Esophagus muscularis mucosa (tissue), 4 donors: ENCODE results near the gene NID2. TPM values are rescaled to one million over a fixed set of nuclear protein-coding genes. Genes with fewer than 3 reads are reported as not detected.

Experiments used
- DNase-seq: peaks from one replicate; pipeline ENCODE4 v3.0.0-alpha.2; 2017; ENCODE audit errors: extremely low spot score
- H3K27ac ChIP-seq, 4 donors: fragments of 200-600 bp; sonication (generic); replicated peaks in 1 of 4; 1 replicate in 3 of 4; 2 replicates in 1 of 4; pipeline ENCODE4 v1.5.1; 2016 to 2019; ENCODE audit warnings: mild to moderate bottlenecking in 1 of 4
- H3K27me3 ChIP-seq, 4 donors: fragments of 200-600 bp; sonication (generic); one replicate each; pipeline versions ENCODE4 v1.5.1 to v1.6.0; 2016 to 2019
- H3K36me3 ChIP-seq, 4 donors: fragments of 200-600 bp; sonication (generic); one replicate each; pipeline ENCODE4 v1.5.1; 2016 to 2019
- H3K4me1 ChIP-seq, 4 donors: fragments of 200-600 bp; sonication (generic); one replicate each; pipeline ENCODE4 v1.5.1; 2016 to 2019
- H3K4me3 ChIP-seq, 4 donors: fragments of 200-600 bp; sonication (generic); 1 replicate in 2 of 4; 2 replicates in 2 of 4; pipeline ENCODE4 v1.5.1; 2016 to 2019; ENCODE audit warnings: mild to moderate bottlenecking in 4 of 4, moderate library complexity in 1 of 4
- H3K9me3 ChIP-seq, 4 donors: fragments of 200-600 bp; sonication (generic); 1 replicate in 3 of 4; 2 replicates in 1 of 4; pipeline ENCODE4 v1.5.1; 2016 to 2019
- CTCF ChIP-seq, 3 experiments: fragments of 200-600 bp in 2 of 3; fragments of 450-650 bp in 1 of 3; sonication (generic) in 2 of 3; IDR thresholded peaks; one replicate each; pipeline ENCODE4 v1.5.1; 2017 to 2019; ENCODE audit warnings: antibody characterized with exemption in 3 of 3, mild to moderate bottlenecking in 2 of 3, moderate library complexity in 1 of 3
- EP300 ChIP-seq: sonication (generic); formaldehyde crosslinking; IDR thresholded peaks from one replicate; pipeline ENCODE4 v1.6.1; 2017; ENCODE audit warnings: antibody characterized with exemption
- POLR2A ChIP-seq: fragments of 450-650 bp; IDR thresholded peaks from one replicate; pipeline ENCODE4 v1.6.1; 2017; ENCODE audit warnings: antibody characterized with exemption, moderate library complexity, mild to moderate bottlenecking, low read depth
- POLR2AphosphoS5 ChIP-seq, 2 donors: sonication (generic); formaldehyde crosslinking; IDR thresholded peaks; one replicate each; pipeline ENCODE4 v1.6.1; 2017; ENCODE audit warnings: antibody characterized with exemption in 2 of 2
- WGBS: methylation state at CpG from one replicate; pipeline ENCODE4 v1.1.5; 2018; 5-methylcytosine and 5-hydroxymethylcytosine counted together
- intact Hi-C: fragments of 100-400 bp; cut with DNase I; formaldehyde crosslinking; loops from one replicate; pipeline ENCODE4 v1.15.1; 2023
- total RNA-seq, 4 donors: library from RNA; depleted of rRNA; stranded (reverse); fragments of >200 nt; gene quantifications; one replicate each; pipeline versions ENCODE4 v1.1.0 to v1.2.1, GENCODE V29; 2016

NID2 gene
- total RNA-seq, 4 donors from 2014 or later, result 40.4 to 77.2 (median 57.5) TPM

GRCh38 chr14:52080158-52080800, 11.4 kb upstream of the NID2 start:
- no peak for TF ChIP-seq POLR2AphosphoS5 (IDR thresholded peaks at IDR 0.05)
- TF ChIP-seq CTCF (IDR thresholded peaks at IDR 0.05), result no peak
- TF ChIP-seq POLR2A, result no peak
- no peak for TF ChIP-seq EP300
- Histone ChIP-seq H3K9me3 (peaks cover 0 to 10% (median 4%) of the 10 kb centered on the region in 4 donors), H3K27ac (no peak overlapping the region), H3K36me3 (no peaks in the 10 kb centered on the region), H3K4me3 (no peak overlapping the region), H3K4me1 (peaks cover 0 to 10% (median 2%) of the 10 kb centered on the region in 4 donors), H3K27me3 (no peaks in the 10 kb centered on the region)
- DNase-seq, result peak; percentile 34
- intact Hi-C loops, result no loop called here
- WGBS, result 93% methylated on average over 2 of the region's 2 CpGs

GRCh38 chr14:52079239-52079959, 10.5 kb upstream of the NID2 start:
- intact Hi-C loops, result no loop called here
- H3K27ac ChIP-seq, result no peak overlapping the region

GRCh38 chr14:52078721-52079120, 9.9 kb upstream of the NID2 start:
- no peak for TF ChIP-seq EP300
- TF ChIP-seq POLR2AphosphoS5 (IDR thresholded peaks at IDR 0.05), result no peak
- TF ChIP-seq POLR2A, result no peak
- no peak for TF ChIP-seq CTCF (IDR thresholded peaks at IDR 0.05)
- peak; percentile 77 for DNase-seq
- H3K27me3 ChIP-seq, result no peaks in the 10 kb centered on the region
- no peaks in the 10 kb centered on the region for H3K36me3 ChIP-seq
- H3K4me3 ChIP-seq, result no peak overlapping the region
- no peak overlapping the region for H3K27ac ChIP-seq
- intact Hi-C loops, result no loop called here
- peaks cover 0 to 10% (median 2%) of the 10 kb centered on the region in 4 donors for H3K4me1 ChIP-seq
- 91% methylated on average over 2 of the region's 2 CpGs for WGBS
- no peaks in the 10 kb centered on the region for H3K9me3 ChIP-seq

More at GRCh38 chr14:52079239-52079959, 10.5 kb upstream of the NID2 start:
- peaks cover 0 to 10% (median 2%) of the 10 kb centered on the region in 4 donors for H3K4me1 ChIP-seq
- no peaks in the 10 kb centered on the region for H3K27me3 ChIP-seq
- TF ChIP-seq POLR2A, result no peak
- TF ChIP-seq CTCF (IDR thresholded peaks at IDR 0.05), result no peak
- no peak for TF ChIP-seq EP300
- TF ChIP-seq POLR2AphosphoS5 (IDR thresholded peaks at IDR 0.05), result no peak
- H3K9me3 ChIP-seq, result peaks cover 0 to 3% (median under 1%) of the 10 kb centered on the region in 4 donors
- DNase-seq, result peak; percentile 66
- WGBS, result 72% methylated on average over 7 of the region's 7 CpGs
- H3K4me3 ChIP-seq, result no peak overlapping the region
- no peaks in the 10 kb centered on the region for H3K36me3 ChIP-seq

GRCh38 chr14:52078095-52078531, 9.3 kb upstream of the NID2 start:
- TF ChIP-seq POLR2AphosphoS5 (IDR thresholded peaks at IDR 0.05) (no peak), POLR2A (no peak), CTCF (IDR thresholded peaks at IDR 0.05) (no peak), EP300 (no peak)
- Histone ChIP-seq H3K36me3 (no peaks in the 10 kb centered on the region), H3K27ac (no peak overlapping the region), H3K27me3 (no peaks in the 10 kb centered on the region), H3K9me3 (no peaks in the 10 kb centered on the region), H3K4me3 (no peak overlapping the region), H3K4me1 (peaks cover 0 to 10% (median 2%) of the 10 kb centered on the region in 4 donors)
- 68% methylated on average over 2 of the region's 2 CpGs for WGBS
- intact Hi-C loops, result no loop called here
- peak; percentile 42 for DNase-seq
